ENCODE data around the gene HAND2. TPM values are rescaled to one million over a fixed set of nuclear protein-coding genes. Genes with fewer than 3 reads are reported as not detected.

HAND2 gene
- total RNA-seq, 1 experiment from 2014 or later = not detected

GRCh38 chr4:173506597-173507211, 23.3 kb downstream of the HAND2 start:
- TF ChIP-seq EZH2 (IDR thresholded peaks at IDR 0.05; ENCODE audit: low read depth) (no peak), CTCF (conservative IDR thresholded peaks at IDR 0.05) (no peak)
- Histone ChIP-seq H2AFZ (no peak overlapping the region), H3K4me1 (replicated peaks; ENCODE audit: insufficient read depth) (no peaks in the 10 kb centered on the region), H3K9me2 (ENCODE audit: insufficient read depth) (no peaks in the 10 kb centered on the region), H3K27me3 (ENCODE audit: insufficient read depth, low read depth) (no peaks in the 10 kb centered on the region), H3K4me2 (no peak overlapping the region), H3K27ac (no peak overlapping the region), H3K79me2 (ENCODE audit: low read depth) (no peaks in the 10 kb centered on the region), H3K36me3 (ENCODE audit: low read depth) (no peaks in the 10 kb centered on the region), H4K20me1 (ENCODE audit: insufficient read depth) (no peaks in the 10 kb centered on the region), H3K4me3 (no peak overlapping the region), H3K9me3 (ENCODE audit: insufficient read depth, low read depth) (no peaks in the 10 kb centered on the region), H3F3A (ENCODE audit: insufficient read depth, low read depth) (no peaks in the 10 kb centered on the region)
- ChIA-PET POLR2A (ENCODE audit: unreplicated experiment) (no interaction called here), CTCF (no interaction called here)
- intact Hi-C loops (cut with micrococcal nuclease; ENCODE audit: unreplicated experiment) = loop anchor here (10.0 kb wide), 1 partner anchor 648 kb away; no protein-coding TSS in a partner anchor
- BruUV-seq (replicated peaks) = no TSS peak
- DNase-seq = no peak

- CTCF ChIA-PET = no interaction called here
- Histone ChIP-seq H3K4me3 (no peak overlapping the region), H3K9me2 (ENCODE audit: insufficient read depth) (no peaks in the 10 kb centered on the region), H4K20me1 (ENCODE audit: insufficient read depth) (no peaks in the 10 kb centered on the region), H3K27ac (no peak overlapping the region), H3K36me3 (ENCODE audit: low read depth) (no peaks in the 10 kb centered on the region), H2AFZ (no peak overlapping the region), H3F3A (ENCODE audit: insufficient read depth, low read depth) (no peaks in the 10 kb centered on the region), H3K4me2 (no peak overlapping the region), H3K27me3 (ENCODE audit: insufficient read depth, low read depth) (no peaks in the 10 kb centered on the region), H3K4me1 (replicated peaks; ENCODE audit: insufficient read depth) (no peaks in the 10 kb centered on the region), H3K9me3 (ENCODE audit: insufficient read depth, low read depth) (no peaks in the 10 kb centered on the region), H3K79me2 (ENCODE audit: low read depth) (no peaks in the 10 kb centered on the region)
- POLR2A ChIA-PET (ENCODE audit: unreplicated experiment) = no interaction called here
- intact Hi-C loops (cut with micrococcal nuclease; ENCODE audit: unreplicated experiment) = loop anchor here (10.0 kb wide), 1 partner anchor 649 kb away; no protein-coding TSS in a partner anchor
- TF ChIP-seq CTCF (conservative IDR thresholded peaks at IDR 0.05) = peak; percentile 69
- no peak for TF ChIP-seq EZH2 (IDR thresholded peaks at IDR 0.05; ENCODE audit: low read depth)
- peak in 1 of 2 experiments; percentile 17 for DNase-seq
- BruUV-seq (replicated peaks) = no TSS peak
These were observed 24.0 kb downstream of the HAND2 start for GRCh38 chr4:173505924-173506518.

GRCh38 chr4:173504181-173504503, 25.9 kb downstream of the HAND2 start:
- POLR2A ChIA-PET (ENCODE audit: unreplicated experiment) = no interaction called here
- intact Hi-C loops (cut with micrococcal nuclease; ENCODE audit: unreplicated experiment) = loop anchor here (10.0 kb wide), 1 partner anchor 651 kb away; no protein-coding TSS in a partner anchor
- no peak for TF ChIP-seq EZH2 (IDR thresholded peaks at IDR 0.05; ENCODE audit: low read depth)
- no peak for TF ChIP-seq CTCF (conservative IDR thresholded peaks at IDR 0.05)
- Histone ChIP-seq H3K4me1 (replicated peaks; ENCODE audit: insufficient read depth) (no peaks in the 10 kb centered on the region), H3K27ac (no peak overlapping the region), H2AFZ (no peak overlapping the region), H3F3A (ENCODE audit: insufficient read depth, low read depth) (no peaks in the 10 kb centered on the region), H4K20me1 (ENCODE audit: insufficient read depth) (no peaks in the 10 kb centered on the region), H3K27me3 (ENCODE audit: insufficient read depth, low read depth) (no peaks in the 10 kb centered on the region), H3K9me3 (ENCODE audit: insufficient read depth, low read depth) (no peaks in the 10 kb centered on the region), H3K4me3 (no peak overlapping the region), H3K9me2 (ENCODE audit: insufficient read depth) (no peaks in the 10 kb centered on the region), H3K36me3 (ENCODE audit: low read depth) (no peaks in the 10 kb centered on the region), H3K4me2 (no peak overlapping the region), H3K79me2 (ENCODE audit: low read depth) (no peaks in the 10 kb centered on the region)
- CTCF ChIA-PET = no interaction called here
- BruUV-seq (replicated peaks) = no TSS peak
- no peak for DNase-seq
